ENCODE results near the gene ZNF302. TPM values are rescaled to one million over a fixed set of nuclear protein-coding genes. Genes with fewer than 3 reads are reported as not detected.

ZNF302 gene
- total RNA-seq, 1 experiment from 2014 or later, result 26.4 TPM

DNA sequence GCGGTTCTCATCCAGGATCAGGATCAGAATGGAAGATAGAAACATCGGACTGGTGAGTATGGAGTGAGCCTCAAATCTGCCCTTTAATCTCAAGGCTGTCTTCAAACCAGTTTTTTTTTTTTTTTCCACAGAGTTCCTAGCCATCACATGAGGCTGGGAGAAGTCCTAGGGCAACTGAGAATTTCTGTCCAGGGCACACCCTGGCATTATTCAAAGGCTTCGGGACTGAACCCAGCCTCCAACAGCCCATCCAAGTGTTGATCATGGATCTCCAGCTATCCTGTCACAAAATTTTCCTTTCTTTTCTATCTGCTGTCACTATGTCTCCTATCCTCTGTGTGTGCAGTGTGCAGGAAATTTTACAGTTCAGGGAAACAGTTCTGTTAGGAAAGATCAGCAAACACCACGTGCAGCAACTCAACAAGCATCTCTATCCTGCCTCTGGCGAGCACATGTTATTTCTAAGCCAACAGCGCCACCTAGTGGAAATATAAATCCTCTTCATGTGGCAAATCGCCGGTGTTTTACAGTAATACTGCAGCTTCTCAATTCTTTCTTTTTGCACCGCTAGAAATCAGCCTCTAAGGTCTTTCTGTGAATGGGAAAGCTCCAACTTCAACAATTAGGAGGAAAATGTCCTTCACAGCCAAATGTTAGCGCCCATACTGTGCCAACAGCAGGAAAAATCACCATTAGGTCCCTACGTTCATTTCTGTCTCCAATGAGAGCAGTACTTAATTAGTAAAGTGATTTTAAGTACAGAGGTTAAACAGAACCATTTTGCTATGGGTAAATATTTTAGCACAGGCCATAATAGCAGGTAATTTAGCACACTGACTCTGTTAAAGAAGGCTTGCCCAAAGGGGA is 35.1 kb downstream of the ZNF302 start:
- no peaks in the 10 kb centered on the region for H3K9me3 ChIP-seq (ENCODE audit: control insufficient read depth, insufficient read depth, low read depth, low read length)
- H3K27me3 ChIP-seq (ENCODE audit: control insufficient read depth, insufficient read depth, low read length), result peaks cover 21% of the 10 kb centered on the region
- intact Hi-C loops (cut with micrococcal nuclease; ENCODE audit: unreplicated experiment) (loop anchor here (1.0 to 2.0 kb wide), 3 partner anchors 73 to 212 kb away; no protein-coding TSS in a partner anchor), in situ Hi-C loops (cut with HindIII; ENCODE audit: low pct_unique_long_range_greater_than_20kb, low sequenced_read_pairs) (no loop called here)
- DNase-seq (ENCODE audit: low read depth, low spot score) (peak; percentile 73), ATAC-seq (peak; percentile 95)
- H3K27ac ChIP-seq (ENCODE audit: low read length), result no peak overlapping the region
- ChIA-PET CTCF (interaction anchor here (0.7 to 2.3 kb wide), 5 partner anchors 72 to 213 kb away, joined by 3 to 10 read pairs (median 6); no protein-coding TSS in a partner anchor), POLR2A (interaction anchor here (0.7 to 0.9 kb wide), 2 partner anchors 37 to 515 kb away, joined by 3 to 11 read pairs; no protein-coding TSS in a partner anchor)
- H3K4me1 ChIP-seq (ENCODE audit: control insufficient read depth, insufficient read depth, low read length), result no peaks in the 10 kb centered on the region
- no peak overlapping the region for H3K4me3 ChIP-seq (ENCODE audit: low read depth in 2 of 2, low read length in 2 of 2)
- TF ChIP-seq SIN3A (IDR thresholded peaks at IDR 0.05; ENCODE audit: borderline replicate concordance, insufficient read depth, low read depth, low read length) (no peak), CTCF (IDR thresholded peaks at IDR 0.05) (peak; percentile 82)
- BruUV-seq (replicated peaks), result no TSS peak
- no peaks in the 10 kb centered on the region for H3K36me3 ChIP-seq (ENCODE audit: control insufficient read depth, insufficient read depth, low read length)

DNA sequence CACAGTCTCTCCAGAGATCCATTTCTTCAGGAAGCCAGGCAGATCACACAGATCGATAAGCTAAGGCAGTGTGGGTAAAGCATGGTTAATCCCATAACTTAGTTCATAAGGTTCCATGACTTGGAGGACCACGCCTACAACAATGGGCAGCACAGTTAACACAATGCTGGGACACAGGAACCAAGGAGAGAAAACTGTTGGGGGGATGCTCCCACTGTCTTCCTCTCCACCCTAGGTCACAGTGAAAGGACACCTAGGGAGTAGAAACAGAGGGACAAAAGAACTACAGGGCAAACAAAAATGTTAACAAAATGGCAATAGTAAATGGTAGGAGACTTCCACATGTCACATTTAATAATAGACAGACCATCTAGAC is 35.8 kb downstream of the ZNF302 start:
- in situ Hi-C loops (cut with HindIII; ENCODE audit: low pct_unique_long_range_greater_than_20kb, low sequenced_read_pairs) (no loop called here), intact Hi-C loops (cut with micrococcal nuclease; ENCODE audit: unreplicated experiment) (loop anchor here (2.0 kb wide), 2 partner anchors 156 to 212 kb away; no protein-coding TSS in a partner anchor)
- ChIA-PET CTCF (interaction anchor here (1.5 to 2.3 kb wide), 2 partner anchors 73 to 213 kb away, joined by 3 to 10 read pairs; no protein-coding TSS in a partner anchor), POLR2A (interaction anchor here (0.9 kb wide), 1 partner anchor 516 kb away, joined by 3 read pairs; no protein-coding TSS in a partner anchor)
- no peaks in the 10 kb centered on the region for H3K36me3 ChIP-seq (ENCODE audit: control insufficient read depth, insufficient read depth, low read length)
- DNase-seq (ENCODE audit: low read depth, low spot score) (no peak), ATAC-seq (0 out of 2 replicates have a peak, but pooled peaks have one; percentile 9)
- no TSS peak for BruUV-seq (replicated peaks)
- no peak overlapping the region for H3K27ac ChIP-seq (ENCODE audit: low read length)
- no peaks in the 10 kb centered on the region for H3K9me3 ChIP-seq (ENCODE audit: control insufficient read depth, insufficient read depth, low read depth, low read length)
- peaks cover 22% of the 10 kb centered on the region for H3K27me3 ChIP-seq (ENCODE audit: control insufficient read depth, insufficient read depth, low read length)
- TF ChIP-seq REST (IDR thresholded peaks at IDR 0.05; ENCODE audit: insufficient read depth in 1 of 2, low read depth in 2 of 2, low read length in 1 of 2), result no peak
- TF ChIP-seq CTCF (IDR thresholded peaks at IDR 0.05), result no peak
- no peak for TF ChIP-seq TCF7L2 (IDR thresholded peaks at IDR 0.05; ENCODE audit: low read depth, low read length)
- no peak for TF ChIP-seq POLR2AphosphoS5 (IDR thresholded peaks at IDR 0.05; ENCODE audit: low read depth, low read length)
- no peak for TF ChIP-seq SIN3A (IDR thresholded peaks at IDR 0.05; ENCODE audit: borderline replicate concordance, insufficient read depth, low read depth, low read length)
- H3K4me3 ChIP-seq (ENCODE audit: low read depth in 2 of 2, low read length in 2 of 2), result no peak overlapping the region
- no peaks in the 10 kb centered on the region for H3K4me1 ChIP-seq (ENCODE audit: control insufficient read depth, insufficient read depth, low read length)

Measured in Panc1 (cell line).